HepG2 (cell line): ENCODE measurements around the gene NDFIP2.

Source experiments
- BRF2 ChIP-seq: sonication (generic); formaldehyde crosslinking; IDR thresholded peaks from 2 replicates; pipeline ENCODE4 v1.8.1; 2022; ENCODE audit warnings: mild to moderate bottlenecking, missing genetic modification reagents
- RAD21 ChIP-seq: fragments of 450-650 bp; formaldehyde crosslinking; IDR thresholded peaks from 2 replicates; pipeline ENCODE4 v1.5.0; 2020; ENCODE audit warnings: mild to moderate bottlenecking
- REST ChIP-seq, 2 experiments: IDR thresholded peaks; 2 replicates each; pipeline ENCODE4 v1.6.1; 2011 to 2012; ENCODE audit warnings: low read length in 2 of 2, borderline replicate concordance in 1 of 2, low read depth in 1 of 2, mild to moderate bottlenecking in 1 of 2, moderate library complexity in 1 of 2
- ZNF558 ChIP-seq: sonication (generic); formaldehyde crosslinking; IDR thresholded peaks from 2 replicates; pipeline ENCODE4 v1.9.0; 2022; ENCODE audit warnings: mild to moderate bottlenecking, missing genetic modification reagents, borderline replicate concordance
- TF ChIP-seq, protein P1 (sequence below): sonication (generic); formaldehyde crosslinking; IDR thresholded peaks from 2 replicates; pipeline ENCODE4 v1.9.0; 2021; ENCODE audit warnings: mild to moderate bottlenecking, missing genetic modification reagents
- TF ChIP-seq, protein P2 (sequence below): sonication (generic); formaldehyde crosslinking; IDR thresholded peaks from 2 replicates; pipeline ENCODE4 v1.4.0; 2020; ENCODE audit warnings: missing genetic modification reagents

DNA sequence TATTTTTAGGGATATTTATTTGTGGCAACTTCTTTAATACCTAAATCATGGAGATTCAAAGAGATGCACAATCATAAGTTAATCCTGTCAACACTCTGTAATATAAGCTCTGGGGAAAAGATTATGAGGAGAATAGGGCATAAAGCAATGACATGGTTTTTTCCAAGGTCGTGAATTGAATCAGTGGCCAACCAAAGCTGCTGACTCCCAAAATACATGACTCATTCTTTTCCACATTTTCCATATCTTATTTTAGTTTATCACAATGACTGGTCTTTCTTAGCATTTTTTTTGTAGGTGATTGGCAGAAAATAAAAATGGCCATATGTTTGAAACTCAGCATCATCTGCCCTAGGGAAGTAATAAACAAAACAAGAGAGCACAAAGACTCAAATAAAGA, 46.4 kb upstream of the NDFIP2 start:
- no peak for TF ChIP-seq ZNF558
- TF ChIP-seq, protein P1, sequence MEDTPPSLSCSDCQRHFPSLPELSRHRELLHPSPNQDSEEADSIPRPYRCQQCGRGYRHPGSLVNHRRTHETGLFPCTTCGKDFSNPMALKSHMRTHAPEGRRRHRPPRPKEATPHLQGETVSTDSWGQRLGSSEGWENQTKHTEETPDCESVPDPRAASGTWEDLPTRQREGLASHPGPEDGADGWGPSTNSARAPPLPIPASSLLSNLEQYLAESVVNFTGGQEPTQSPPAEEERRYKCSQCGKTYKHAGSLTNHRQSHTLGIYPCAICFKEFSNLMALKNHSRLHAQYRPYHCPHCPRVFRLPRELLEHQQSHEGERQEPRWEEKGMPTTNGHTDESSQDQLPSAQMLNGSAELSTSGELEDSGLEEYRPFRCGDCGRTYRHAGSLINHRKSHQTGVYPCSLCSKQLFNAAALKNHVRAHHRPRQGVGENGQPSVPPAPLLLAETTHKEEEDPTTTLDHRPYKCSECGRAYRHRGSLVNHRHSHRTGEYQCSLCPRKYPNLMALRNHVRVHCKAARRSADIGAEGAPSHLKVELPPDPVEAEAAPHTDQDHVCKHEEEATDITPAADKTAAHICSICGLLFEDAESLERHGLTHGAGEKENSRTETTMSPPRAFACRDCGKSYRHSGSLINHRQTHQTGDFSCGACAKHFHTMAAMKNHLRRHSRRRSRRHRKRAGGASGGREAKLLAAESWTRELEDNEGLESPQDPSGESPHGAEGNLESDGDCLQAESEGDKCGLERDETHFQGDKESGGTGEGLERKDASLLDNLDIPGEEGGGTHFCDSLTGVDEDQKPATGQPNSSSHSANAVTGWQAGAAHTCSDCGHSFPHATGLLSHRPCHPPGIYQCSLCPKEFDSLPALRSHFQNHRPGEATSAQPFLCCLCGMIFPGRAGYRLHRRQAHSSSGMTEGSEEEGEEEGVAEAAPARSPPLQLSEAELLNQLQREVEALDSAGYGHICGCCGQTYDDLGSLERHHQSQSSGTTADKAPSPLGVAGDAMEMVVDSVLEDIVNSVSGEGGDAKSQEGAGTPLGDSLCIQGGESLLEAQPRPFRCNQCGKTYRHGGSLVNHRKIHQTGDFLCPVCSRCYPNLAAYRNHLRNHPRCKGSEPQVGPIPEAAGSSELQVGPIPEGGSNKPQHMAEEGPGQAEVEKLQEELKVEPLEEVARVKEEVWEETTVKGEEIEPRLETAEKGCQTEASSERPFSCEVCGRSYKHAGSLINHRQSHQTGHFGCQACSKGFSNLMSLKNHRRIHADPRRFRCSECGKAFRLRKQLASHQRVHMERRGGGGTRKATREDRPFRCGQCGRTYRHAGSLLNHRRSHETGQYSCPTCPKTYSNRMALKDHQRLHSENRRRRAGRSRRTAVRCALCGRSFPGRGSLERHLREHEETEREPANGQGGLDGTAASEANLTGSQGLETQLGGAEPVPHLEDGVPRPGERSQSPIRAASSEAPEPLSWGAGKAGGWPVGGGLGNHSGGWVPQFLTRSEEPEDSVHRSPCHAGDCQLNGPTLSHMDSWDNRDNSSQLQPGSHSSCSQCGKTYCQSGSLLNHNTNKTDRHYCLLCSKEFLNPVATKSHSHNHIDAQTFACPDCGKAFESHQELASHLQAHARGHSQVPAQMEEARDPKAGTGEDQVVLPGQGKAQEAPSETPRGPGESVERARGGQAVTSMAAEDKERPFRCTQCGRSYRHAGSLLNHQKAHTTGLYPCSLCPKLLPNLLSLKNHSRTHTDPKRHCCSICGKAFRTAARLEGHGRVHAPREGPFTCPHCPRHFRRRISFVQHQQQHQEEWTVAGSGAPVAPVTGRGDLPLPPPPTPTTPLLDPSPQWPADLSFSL = no peak
- TF ChIP-seq RAD21 (CRISPR knock-in tag) = no peak
- TF ChIP-seq BRF2 (CRISPR knock-in tag) = no peak
- TF ChIP-seq REST (IDR thresholded peaks at IDR 0.05; ENCODE audit: borderline replicate concordance in 1 of 2, low read depth in 1 of 2, low read length in 2 of 2) = no peak
- TF ChIP-seq, protein P2, sequence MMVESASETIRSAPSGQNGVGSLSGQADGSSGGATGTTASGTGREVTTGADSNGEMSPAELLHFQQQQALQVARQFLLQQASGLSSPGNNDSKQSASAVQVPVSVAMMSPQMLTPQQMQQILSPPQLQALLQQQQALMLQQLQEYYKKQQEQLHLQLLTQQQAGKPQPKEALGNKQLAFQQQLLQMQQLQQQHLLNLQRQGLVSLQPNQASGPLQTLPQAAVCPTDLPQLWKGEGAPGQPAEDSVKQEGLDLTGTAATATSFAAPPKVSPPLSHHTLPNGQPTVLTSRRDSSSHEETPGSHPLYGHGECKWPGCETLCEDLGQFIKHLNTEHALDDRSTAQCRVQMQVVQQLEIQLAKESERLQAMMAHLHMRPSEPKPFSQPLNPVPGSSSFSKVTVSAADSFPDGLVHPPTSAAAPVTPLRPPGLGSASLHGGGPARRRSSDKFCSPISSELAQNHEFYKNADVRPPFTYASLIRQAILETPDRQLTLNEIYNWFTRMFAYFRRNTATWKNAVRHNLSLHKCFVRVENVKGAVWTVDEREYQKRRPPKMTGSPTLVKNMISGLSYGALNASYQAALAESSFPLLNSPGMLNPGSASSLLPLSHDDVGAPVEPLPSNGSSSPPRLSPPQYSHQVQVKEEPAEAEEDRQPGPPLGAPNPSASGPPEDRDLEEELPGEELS (CRISPR knock-in tag) = no peak
